H1 (cell line): ENCODE measurements around the gene MYOD1. TPM values are rescaled to one million over a fixed set of nuclear protein-coding genes. Genes with fewer than 3 reads are reported as not detected.

Experiments
- CHD7 ChIP-seq: fragments of 300-600 bp; sonication (generic); IDR thresholded peaks from 2 replicates; pipeline ENCODE4 v1.7.1; 2012; ENCODE audit warnings: low read length, moderate library complexity, mild to moderate bottlenecking, inconsistent platforms; ENCODE audit not compliant: insufficient replicate concordance
- polyA plus RNA-seq, 7 experiments: library from polyadenylated mRNA; depleted of rRNA in 3 of 7; stranded (reverse) in 5 of 7; unstranded in 2 of 7; fragments of >200 nt in 5 of 7; fragments of 200-250 nt in 2 of 7; gene quantifications; 1 replicate in 5 of 7; 2 replicates in 1 of 7; 4 replicates in 1 of 7; pipeline versions ENCODE4 v1.2.1 to v1.2.3, GENCODE V29; 2011 to 2013; ENCODE audit warnings: missing spikeins in 2 of 7, mixed read lengths in 2 of 7
- total RNA-seq: library from RNA; stranded (reverse); fragmentation: NEBNext Ultra II Directional; extraction: Animal tissue kit (Norgen Biotek cat#: 25700); gene quantifications from 2 replicates; pipeline ENCODE4 v1.2.1, GENCODE V29; 2021

Gene MYOD1
- total and polyA plus RNA-seq, 2 of the 8 experiments (the other 6 are each of a cell fraction or from before 2014, with no cell fraction given) = not detected

- no peak for TF ChIP-seq CHD7
- TF ChIP-seq, all 59 proteins: peak for 0
Measured at GRCh38 chr11:17672469-17672868, 46.9 kb upstream of the MYOD1 start (continued).
